NCI-H2196 (cell line): ENCODE results near the gene HOXA6.

ENCODE experiments used
- DNase-seq: peaks from one replicate; lab custom pipeline; 2025; ENCODE audit not compliant: unreplicated experiment; lab: John Stamatoyannopoulos, UW

The HOXA6 gene

DNA sequence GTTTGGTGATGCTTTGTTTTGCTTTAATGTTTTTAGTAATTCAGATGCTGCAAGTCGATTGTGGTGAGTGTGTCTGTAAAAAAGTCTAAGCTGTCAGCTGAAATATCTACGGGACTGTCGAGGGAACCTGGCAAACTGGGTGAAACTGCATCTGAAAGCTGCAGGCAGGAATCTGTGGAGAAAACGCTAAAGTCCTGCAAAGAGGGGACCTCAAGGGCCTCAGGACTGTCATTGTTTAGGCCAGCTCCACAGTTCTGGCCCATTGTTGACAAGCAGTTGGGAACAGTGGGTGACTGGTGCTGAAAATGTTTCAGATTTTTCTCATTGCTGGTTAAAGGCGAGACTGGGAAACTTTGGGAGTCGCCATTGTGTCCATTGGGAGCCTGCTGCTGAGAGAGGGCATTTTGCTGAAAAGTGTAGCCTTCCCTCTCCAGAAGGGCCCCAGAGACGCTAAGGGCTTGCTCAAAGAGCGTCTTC, 46.8 kb downstream of the HOXA6 start:
- DNase-seq: no peak

DNA sequence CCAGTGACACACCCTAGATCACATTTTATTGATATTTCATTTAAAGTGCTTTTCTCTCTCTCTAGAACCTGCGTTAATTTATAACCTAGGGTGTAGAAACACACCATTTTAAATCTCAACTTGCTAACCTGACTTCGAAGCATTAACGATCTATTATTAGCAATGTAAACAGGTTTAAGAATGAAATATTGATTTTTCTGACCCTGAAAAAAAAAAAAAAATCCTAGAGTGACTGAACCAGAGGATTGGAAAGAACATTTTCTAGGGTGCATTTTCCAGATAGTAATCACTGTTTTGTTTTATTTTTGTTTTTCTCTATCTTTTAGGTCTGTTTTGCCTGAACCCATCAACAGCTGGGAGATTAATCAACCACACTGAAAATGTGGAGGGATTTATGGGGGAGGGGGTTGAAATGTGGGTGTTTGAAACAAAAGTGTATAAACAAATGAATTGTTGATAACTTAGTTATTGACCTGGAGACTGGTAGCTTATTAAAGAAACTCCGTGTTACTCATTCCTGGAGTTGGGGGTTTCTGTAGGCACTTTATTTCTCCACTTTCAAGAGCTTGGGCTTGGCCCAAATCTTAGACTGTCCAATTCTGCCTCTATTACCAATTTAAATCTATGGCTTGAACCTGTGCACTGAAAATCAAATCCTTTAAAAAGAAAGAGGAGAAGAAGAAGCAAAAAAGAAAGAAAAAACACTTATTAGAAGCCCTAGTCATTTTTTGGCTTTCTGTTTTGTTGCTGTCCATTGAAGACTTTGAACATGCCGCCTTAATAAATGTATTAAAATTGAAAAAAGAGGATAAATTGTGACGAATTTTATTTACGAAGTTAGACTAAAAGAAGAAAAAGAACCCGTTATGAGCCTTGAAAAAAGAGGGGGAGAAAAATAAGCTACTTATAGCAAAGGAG, 47.9 kb downstream of the HOXA6 start:
- DNase-seq: no peak

- no peak for DNase-seq
Observed at GRCh38 chr7:27098578-27099451, 48.8 kb downstream of the HOXA6 start.

DNA sequence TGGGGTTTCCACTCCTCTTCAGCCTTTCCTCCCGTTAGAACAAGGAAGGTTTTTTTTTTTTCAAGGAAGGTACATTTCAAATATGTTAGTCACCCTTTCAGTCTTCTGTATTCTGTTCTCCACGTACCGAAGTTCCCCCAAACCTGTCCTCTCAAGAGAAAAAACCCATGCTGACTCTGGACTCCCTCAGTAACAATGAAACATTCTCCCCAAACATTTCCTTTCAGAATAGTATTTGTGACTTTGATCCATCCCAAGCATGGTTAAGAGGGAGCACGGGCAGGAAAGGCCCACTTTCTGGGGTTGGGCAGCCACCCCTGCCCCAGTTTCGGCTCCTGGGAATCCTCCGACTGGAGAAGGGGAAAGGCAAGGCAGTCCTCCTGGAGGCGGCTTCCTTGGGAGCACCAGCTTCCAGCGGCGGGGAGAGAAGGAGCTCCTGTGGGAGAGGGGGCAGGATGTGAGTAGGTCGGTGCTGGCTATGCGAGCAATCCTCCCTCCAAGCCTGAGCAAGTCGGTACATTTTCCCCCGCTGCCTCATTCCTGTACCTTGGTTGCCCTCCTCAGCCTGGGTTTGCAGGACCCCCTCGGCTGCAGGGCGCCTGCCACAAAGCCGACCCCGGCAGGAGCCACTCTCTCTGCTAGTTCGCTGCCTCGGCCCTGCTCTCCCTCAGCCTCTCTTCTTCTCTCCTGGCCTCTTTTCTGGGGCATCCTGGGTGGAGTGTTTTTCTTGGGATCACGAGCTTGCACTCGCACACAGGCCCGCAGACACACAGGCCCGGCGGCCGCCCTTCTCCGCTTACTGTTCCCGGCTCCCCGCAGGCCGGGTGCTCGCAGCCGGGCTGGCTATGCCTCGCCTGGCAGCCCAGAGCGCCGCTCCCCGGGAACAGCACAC, 49.6 kb downstream of the HOXA6 start:
- no peak for DNase-seq

DNA sequence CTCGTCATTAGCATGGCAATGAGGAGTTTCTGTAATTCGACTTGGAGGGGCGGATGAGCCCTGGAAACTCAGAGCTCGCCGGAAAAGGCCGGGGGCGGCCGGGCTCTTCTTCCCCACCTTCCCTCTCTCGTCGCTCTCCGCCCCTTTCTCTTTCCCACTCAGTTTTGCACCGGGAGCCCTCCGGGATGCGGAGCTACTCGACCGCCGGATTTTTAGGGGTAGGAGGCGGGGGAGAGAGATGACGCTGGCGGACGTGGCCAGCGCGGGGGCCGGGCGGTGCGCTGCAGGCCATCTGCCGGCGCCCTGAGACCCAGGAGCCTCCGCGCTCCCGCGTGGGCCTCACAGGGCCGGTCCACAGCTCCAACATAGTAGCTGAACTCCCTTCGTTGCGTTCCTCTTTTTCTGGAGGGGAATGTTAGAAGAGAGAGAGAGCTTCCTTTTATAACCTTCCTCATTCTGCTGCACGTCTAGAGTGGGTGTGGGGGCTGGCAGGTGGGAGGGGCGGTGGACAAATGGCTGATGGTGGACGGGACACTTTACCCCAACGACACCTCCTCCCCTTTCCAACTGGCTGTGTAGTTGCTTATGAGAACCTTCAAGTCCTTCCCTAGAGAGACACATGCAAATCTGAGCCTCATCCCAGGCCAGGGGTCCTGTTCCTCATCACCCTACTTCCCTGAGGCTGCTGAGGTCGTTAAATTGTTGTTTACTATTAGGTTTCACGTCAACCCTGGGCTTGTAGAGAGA, 50.6 kb downstream of the HOXA6 start:
- DNase-seq: no peak

GRCh38 chr7:27095897-27096767, 51.4 kb downstream of the HOXA6 start, which contains the start of gene HOXA1:
TSS of gene HOXA1 (minus strand) at chr7:27096000. CDS start at chr7:27095912, 88 bp downstream.
- peak; percentile 83 for DNase-seq
